ENCODE results near the gene LMOD1. TPM values are rescaled to one million over a fixed set of nuclear protein-coding genes. Genes with fewer than 3 reads are reported as not detected.

The LMOD1 gene
- polyA plus RNA-seq, 1 of the 3 experiments (the other 2 are of a cell fraction), result 2.7 TPM

GRCh38 chr1:201895913-201896807 lies 50.2 kb downstream of the LMOD1 start:
- H3K27me3 ChIP-seq (ENCODE audit: insufficient read depth), result no peaks in the 10 kb centered on the region
- no peaks in the 10 kb centered on the region for H3K9me3 ChIP-seq
- 20% methylated on average over 9 of the region's 10 CpGs for WGBS (ENCODE audit: low lambda C conversion rate)
- POLR2A ChIA-PET, result interaction anchor here (0.6 to 1.8 kb wide), 4 partner anchors 76 to 479 kb away, joined by 3 to 8 read pairs (median 4); no protein-coding TSS in a partner anchor
- H3K9me2 ChIP-seq, result no peaks in the 10 kb centered on the region
- peaks cover 0 to 2% of the 10 kb centered on the region in 2 experiments for H3K36me3 ChIP-seq (replicated peaks in 1 of 2; ENCODE audit: control insufficient read depth in 1 of 2, insufficient read depth in 2 of 2, low read length in 1 of 2)
- H3K9ac ChIP-seq, result no peak overlapping the region
- peak overlapping the region; percentile 10 to 15; a peak in 2 of 4 replicates for H3K4me3 ChIP-seq (ENCODE audit: low read depth in 2 of 2, low read length in 1 of 2)
- H3K4me1 ChIP-seq (ENCODE audit: control insufficient read depth in 1 of 2, insufficient read depth in 2 of 2, low read depth in 1 of 2, low read length in 1 of 2), result peaks cover 6 to 15% of the 10 kb centered on the region in 2 experiments; a peak in 2 of 4 replicates
- H2AFZ ChIP-seq (ENCODE audit: low read depth), result no peak overlapping the region
- CTCF ChIA-PET, result interaction anchor here (0.6 to 14.7 kb wide), 59 partner anchors 11 to 366 kb away, joined by 3 to 344 read pairs (median 5); partner anchors contain the start of genes ELF3, IPO9, LMOD1 and RNPEP
- peak overlapping the region in 1 of 2 experiments; percentile 42; a peak in 1 of 4 replicates for H3K27ac ChIP-seq (ENCODE audit: low read depth in 2 of 2, low read length in 1 of 2)
- H3F3A ChIP-seq (replicated peaks; ENCODE audit: insufficient read depth), result peaks cover 13% of the 10 kb centered on the region
- peak; percentile 92 for DNase-seq
- H4K20me1 ChIP-seq (ENCODE audit: insufficient read depth), result no peaks in the 10 kb centered on the region
- H3K4me2 ChIP-seq, result peak overlapping the region; percentile 20; the same call in 1 of the 2 replicates
- no peaks in the 10 kb centered on the region for H3K79me2 ChIP-seq (ENCODE audit: insufficient read depth)
- peak; percentile 95 for TF ChIP-seq RAD21 (IDR thresholded peaks at IDR 0.05; ENCODE audit: low read length)
- TF ChIP-seq NRF1 (IDR thresholded peaks at IDR 0.05; ENCODE audit: low read depth, low read length), result peak; percentile 32; the same call in 1 of the 2 replicates
- no peak for TF ChIP-seq PBX3 (IDR thresholded peaks at IDR 0.05)
- TF ChIP-seq TCF12 (IDR thresholded peaks at IDR 0.05), result no peak
- no peak; the same call in 1 of the 2 replicates for TF ChIP-seq NFIC (IDR thresholded peaks at IDR 0.05; ENCODE audit: borderline replicate concordance)
- no peak for TF ChIP-seq USF2 (IDR thresholded peaks at IDR 0.05; ENCODE audit: borderline replicate concordance, low read depth, low read length)
- TF ChIP-seq GATA2 (CRISPR knock-in tag; IDR thresholded peaks at IDR 0.05), result no peak
- TF ChIP-seq TAF1 (IDR thresholded peaks at IDR 0.05; ENCODE audit: borderline replicate concordance, low read depth, low read length), result peak; percentile 40; the same call in 1 of the 2 replicates
- no peak for TF ChIP-seq MXI1 (IDR thresholded peaks at IDR 0.05; ENCODE audit: low read depth, low read length)
- TF ChIP-seq RFX5 (IDR thresholded peaks at IDR 0.05; ENCODE audit: low read length), result 0 out of 2 replicates have a peak, but pooled peaks have one; percentile 9
- peak; percentile 35; the same call in 1 of the 2 replicates for TF ChIP-seq RCOR1 (IDR thresholded peaks at IDR 0.05; ENCODE audit: low read length)
- peak; percentile 40; the same call in 1 of the 2 replicates for TF ChIP-seq POLR2AphosphoS5 (IDR thresholded peaks at IDR 0.05; ENCODE audit: low read depth, low read length)
- no peak for TF ChIP-seq YY1 (IDR thresholded peaks at IDR 0.05; ENCODE audit: low read depth)
- TF ChIP-seq EP300 (IDR thresholded peaks at IDR 0.05; ENCODE audit: borderline replicate concordance in 1 of 2, low read depth in 1 of 2, low read length in 1 of 2), result no peak
- no peak for TF ChIP-seq ZBTB33 (IDR thresholded peaks at IDR 0.05; ENCODE audit: borderline replicate concordance, low read depth)
- TF ChIP-seq EZH2phosphoT487 (IDR thresholded peaks at IDR 0.05; ENCODE audit: borderline replicate concordance, low read depth), result no peak
- TF ChIP-seq SIN3A (IDR thresholded peaks at IDR 0.05; ENCODE audit: borderline replicate concordance, low read depth, low read length), result no peak
- TF ChIP-seq USF1 (IDR thresholded peaks at IDR 0.05; ENCODE audit: borderline replicate concordance, low read depth), result no peak
- no peak for TF ChIP-seq ELF1 (IDR thresholded peaks at IDR 0.05)
- no peak for TF ChIP-seq IRF3 (IDR thresholded peaks at IDR 0.05; ENCODE audit: low read depth, low read length)
- TF ChIP-seq SMC3 (IDR thresholded peaks at IDR 0.05; ENCODE audit: low read depth, low read length), result peak; percentile 99
- TF ChIP-seq FOXJ3 (CRISPR knock-in tag; IDR thresholded peaks at IDR 0.05), result no peak
- TF ChIP-seq CHD2 (IDR thresholded peaks at IDR 0.05; ENCODE audit: low read length, partially characterized antibody), result peak; percentile 60
- no peak; the same call in 1 of the 2 replicates for TF ChIP-seq MAX (IDR thresholded peaks at IDR 0.05; ENCODE audit: low read depth)
- no peak for TF ChIP-seq MEF2A (IDR thresholded peaks at IDR 0.05; ENCODE audit: borderline replicate concordance, low read depth)
- peak; percentile 40; the same call in 1 of the 2 replicates for TF ChIP-seq FOSL2 (IDR thresholded peaks at IDR 0.05; ENCODE audit: borderline replicate concordance, low read depth)
- TF ChIP-seq FOXM1 (IDR thresholded peaks at IDR 0.05; ENCODE audit: low read depth), result no peak
